Vagina (tissue), 2 donors: ENCODE measurements around the gene JAM3.

Experiments used
- POLR2A ChIP-seq, 2 donors: fragments of 450-650 bp; IDR thresholded peaks; one replicate each; pipeline ENCODE4 v1.6.1; 2017; ENCODE audit warnings: antibody characterized with exemption in 2 of 2, mild to moderate bottlenecking in 2 of 2, moderate library complexity in 2 of 2
- POLR2AphosphoS5 ChIP-seq, 2 donors: sonication (generic); formaldehyde crosslinking; IDR thresholded peaks; one replicate each; pipeline ENCODE4 v1.9.0; 2017; ENCODE audit warnings: antibody characterized with exemption in 2 of 2, mild to moderate bottlenecking in 2 of 2, low read depth in 1 of 2; ENCODE audit not compliant: insufficient read depth in 1 of 2
- TF ChIP-seq, protein P1 (sequence below), 3 experiments: fragments of 450-650 bp in 2 of 3; fragments of 200-600 bp in 1 of 3; sonication (generic) in 1 of 3; IDR thresholded peaks; one replicate each; pipeline ENCODE4 v1.5.1; 2017 to 2019; ENCODE audit warnings: antibody characterized with exemption in 3 of 3, mild to moderate bottlenecking in 2 of 3, moderate library complexity in 2 of 3

DNA sequence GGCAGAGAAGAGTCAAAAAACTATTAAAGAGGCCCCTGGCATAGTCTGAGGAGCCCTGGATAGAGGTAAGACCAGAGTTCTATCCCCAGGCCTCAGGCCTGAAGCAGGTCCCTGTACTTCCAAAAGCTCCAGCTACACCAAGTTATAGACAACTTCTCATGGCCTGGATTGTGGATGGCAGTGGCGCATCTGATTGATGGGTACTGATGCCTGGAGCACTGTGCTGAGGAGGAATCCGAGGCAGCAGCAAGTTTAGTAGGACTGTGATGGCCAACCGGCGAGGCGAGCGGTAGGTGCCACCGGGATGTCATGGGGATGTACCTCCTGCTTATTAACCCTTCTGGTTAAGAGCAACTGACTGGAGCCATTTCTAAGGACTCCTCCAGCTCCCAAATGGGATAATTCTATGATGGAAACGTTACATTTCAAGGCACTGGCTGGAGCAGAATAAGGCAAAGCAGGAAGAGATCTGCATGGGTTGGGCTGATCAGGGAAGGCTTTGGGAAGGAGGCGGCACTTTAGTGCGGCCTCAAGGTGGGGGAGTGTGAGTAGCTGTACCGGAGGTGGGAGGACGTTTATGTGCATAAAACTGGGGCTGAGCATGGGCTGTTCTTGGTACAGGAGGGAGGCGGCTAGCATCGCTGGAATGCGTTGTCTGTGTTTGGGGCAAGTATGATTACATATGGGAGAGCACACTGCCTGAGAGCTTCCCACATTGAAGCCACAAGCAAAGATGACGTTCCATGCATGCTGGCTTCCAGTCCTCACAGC, 24.2 kb upstream of the JAM3 start:
- TF ChIP-seq, protein P1, sequence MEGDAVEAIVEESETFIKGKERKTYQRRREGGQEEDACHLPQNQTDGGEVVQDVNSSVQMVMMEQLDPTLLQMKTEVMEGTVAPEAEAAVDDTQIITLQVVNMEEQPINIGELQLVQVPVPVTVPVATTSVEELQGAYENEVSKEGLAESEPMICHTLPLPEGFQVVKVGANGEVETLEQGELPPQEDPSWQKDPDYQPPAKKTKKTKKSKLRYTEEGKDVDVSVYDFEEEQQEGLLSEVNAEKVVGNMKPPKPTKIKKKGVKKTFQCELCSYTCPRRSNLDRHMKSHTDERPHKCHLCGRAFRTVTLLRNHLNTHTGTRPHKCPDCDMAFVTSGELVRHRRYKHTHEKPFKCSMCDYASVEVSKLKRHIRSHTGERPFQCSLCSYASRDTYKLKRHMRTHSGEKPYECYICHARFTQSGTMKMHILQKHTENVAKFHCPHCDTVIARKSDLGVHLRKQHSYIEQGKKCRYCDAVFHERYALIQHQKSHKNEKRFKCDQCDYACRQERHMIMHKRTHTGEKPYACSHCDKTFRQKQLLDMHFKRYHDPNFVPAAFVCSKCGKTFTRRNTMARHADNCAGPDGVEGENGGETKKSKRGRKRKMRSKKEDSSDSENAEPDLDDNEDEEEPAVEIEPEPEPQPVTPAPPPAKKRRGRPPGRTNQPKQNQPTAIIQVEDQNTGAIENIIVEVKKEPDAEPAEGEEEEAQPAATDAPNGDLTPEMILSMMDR (IDR thresholded peaks at IDR 0.05): no peak
- TF ChIP-seq POLR2A (IDR thresholded peaks at IDR 0.05): no peak
- no peak for TF ChIP-seq POLR2AphosphoS5 (IDR thresholded peaks at IDR 0.05; ENCODE audit: insufficient read depth in 1 of 2, low read depth in 1 of 2)
